ENCODE data around the gene ACOX1. TPM values are rescaled to one million over a fixed set of nuclear protein-coding genes. Genes with fewer than 3 reads are reported as not detected.

ACOX1 gene
- total and polyA plus RNA-seq, 2 of the 13 experiments (the other 11 are each of a cell fraction or from before 2014, with no cell fraction given): 86.4 to 120 TPM

GRCh38 chr17:75940727-75941441 lies 38.1 kb downstream of the ACOX1 start, which contains the start of gene FBF1 (continued):
- TF ChIP-seq ZNF260 (CRISPR knock-in tag; IDR thresholded peaks at IDR 0.05; ENCODE audit: borderline replicate concordance, low read depth) (no peak), EZH2 (conservative IDR thresholded peaks at IDR 0.05; ENCODE audit: low read depth, low read length) (no peak), JUND (CRISPR knock-in tag; IDR thresholded peaks at IDR 0.05) (no peak), LRRFIP1 (CRISPR knock-in tag; conservative IDR thresholded peaks at IDR 0.05) (peak; percentile 22; the same call in 1 of the 2 replicates), HOXA7 (CRISPR knock-in tag; IDR thresholded peaks at IDR 0.05) (no peak), CREM (IDR thresholded peaks at IDR 0.05) (peak; percentile 46; the same call in 1 of the 2 replicates), CREM (CRISPR knock-in tag; IDR thresholded peaks at IDR 0.05) (no peak), GABPA (IDR thresholded peaks at IDR 0.05; ENCODE audit: low read depth, low read length) (no peak; the same call in 1 of the 2 replicates), GABPA (CRISPR knock-in tag; IDR thresholded peaks at IDR 0.05; ENCODE audit: low read depth) (peak; percentile 66; the same call in 1 of the 2 replicates), ZNF788 (CRISPR knock-in tag; IDR thresholded peaks at IDR 0.05; ENCODE audit: borderline replicate concordance) (peak; percentile 93; the same call in 1 of the 2 replicates), ZFP37 (CRISPR knock-in tag; IDR thresholded peaks at IDR 0.05; ENCODE audit: borderline replicate concordance) (peak; percentile 79; the same call in 1 of the 2 replicates), ZNF720 (CRISPR knock-in tag; IDR thresholded peaks at IDR 0.05) (no peak), TARDBP (CRISPR knock-in tag; IDR thresholded peaks at IDR 0.05) (peak; percentile 86), UBTF (CRISPR knock-in tag; IDR thresholded peaks at IDR 0.05) (peak; percentile 91), ZBTB8A (CRISPR knock-in tag; IDR thresholded peaks at IDR 0.05; ENCODE audit: borderline replicate concordance, low read depth) (no peak), NRL (CRISPR knock-in tag; IDR thresholded peaks at IDR 0.05; ENCODE audit: borderline replicate concordance) (peak; percentile 95; the same call in 1 of the 2 replicates), KMT2A (CRISPR knock-in tag; IDR thresholded peaks at IDR 0.05) (peak; percentile 85), ZNF382 (CRISPR knock-in tag; IDR thresholded peaks at IDR 0.05; ENCODE audit: borderline replicate concordance) (no peak), ZNF572 (CRISPR knock-in tag; IDR thresholded peaks at IDR 0.05) (no peak), DDIT3 (CRISPR knock-in tag; IDR thresholded peaks at IDR 0.05) (no peak; the same call in 1 of the 2 replicates), MXD4 (CRISPR knock-in tag; IDR thresholded peaks at IDR 0.05) (peak; percentile 99), ZNF570 (CRISPR knock-in tag; IDR thresholded peaks at IDR 0.05; ENCODE audit: borderline replicate concordance) (0 out of 2 replicates have a peak, but pooled peaks have one; percentile 37), HES4 (CRISPR knock-in tag; IDR thresholded peaks at IDR 0.05; ENCODE audit: borderline replicate concordance) (peak; percentile 85), FIP1L1 (IDR thresholded peaks at IDR 0.05; ENCODE audit: borderline replicate concordance, insufficient read depth, low read depth, low read length) (peak; percentile 98)
- TF ChIP-seq, protein P1, sequence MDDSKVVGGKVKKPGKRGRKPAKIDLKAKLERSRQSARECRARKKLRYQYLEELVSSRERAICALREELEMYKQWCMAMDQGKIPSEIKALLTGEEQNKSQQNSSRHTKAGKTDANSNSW (CRISPR knock-in tag; IDR thresholded peaks at IDR 0.05; ENCODE audit: borderline replicate concordance): no peak
